ENCODE results near the gene FRY.

Gene FRY

GRCh38 chr13:32016631-32017030, 14.9 kb upstream of the FRY start:
- H3K9ac ChIP-seq (ENCODE audit: low read depth, low read length), result no peak overlapping the region
- no peak overlapping the region for H3K4me3 ChIP-seq (ENCODE audit: low read depth, low read length)
- no peaks in the 10 kb centered on the region for H3K9me3 ChIP-seq (ENCODE audit: control insufficient read depth, insufficient read depth, low read length)
- no peaks in the 10 kb centered on the region for H3K27me3 ChIP-seq (ENCODE audit: control insufficient read depth, insufficient read depth, low read length)
- H3K4me1 ChIP-seq (ENCODE audit: control insufficient read depth, insufficient read depth, low read length), result peaks cover 5% of the 10 kb centered on the region; the same call in 1 of the 2 replicates
- H3K27ac ChIP-seq (ENCODE audit: low read depth, low read length), result no peak overlapping the region
- no peaks in the 10 kb centered on the region for H3K36me3 ChIP-seq (ENCODE audit: control insufficient read depth, insufficient read depth, low read length)

GRCh38 chr13:32017474-32017873, 14.1 kb upstream of the FRY start:
- Histone ChIP-seq H3K9me3 (ENCODE audit: control insufficient read depth, insufficient read depth, low read length) (no peaks in the 10 kb centered on the region), H3K27ac (ENCODE audit: low read depth, low read length) (no peak overlapping the region), H3K4me1 (ENCODE audit: control insufficient read depth, insufficient read depth, low read length) (no peaks in the 10 kb centered on the region; the same call in 1 of the 2 replicates), H3K27me3 (ENCODE audit: control insufficient read depth, insufficient read depth, low read length) (no peaks in the 10 kb centered on the region), H3K9ac (ENCODE audit: low read depth, low read length) (no peak overlapping the region), H3K36me3 (ENCODE audit: control insufficient read depth, insufficient read depth, low read length) (no peaks in the 10 kb centered on the region), H3K4me3 (ENCODE audit: low read depth, low read length) (no peak overlapping the region)

GRCh38 chr13:32019612-32020233, 11.9 kb upstream of the FRY start:
- Histone ChIP-seq H3K9me3 (ENCODE audit: control insufficient read depth, insufficient read depth, low read length) (no peaks in the 10 kb centered on the region), H3K4me3 (ENCODE audit: low read depth, low read length) (no peak overlapping the region), H3K27me3 (ENCODE audit: control insufficient read depth, insufficient read depth, low read length) (no peaks in the 10 kb centered on the region), H3K36me3 (ENCODE audit: control insufficient read depth, insufficient read depth, low read length) (no peaks in the 10 kb centered on the region), H3K4me1 (ENCODE audit: control insufficient read depth, insufficient read depth, low read length) (no peaks in the 10 kb centered on the region; the same call in 1 of the 2 replicates), H3K27ac (ENCODE audit: low read depth, low read length) (no peak overlapping the region), H3K9ac (ENCODE audit: low read depth, low read length) (no peak overlapping the region)

DNA sequence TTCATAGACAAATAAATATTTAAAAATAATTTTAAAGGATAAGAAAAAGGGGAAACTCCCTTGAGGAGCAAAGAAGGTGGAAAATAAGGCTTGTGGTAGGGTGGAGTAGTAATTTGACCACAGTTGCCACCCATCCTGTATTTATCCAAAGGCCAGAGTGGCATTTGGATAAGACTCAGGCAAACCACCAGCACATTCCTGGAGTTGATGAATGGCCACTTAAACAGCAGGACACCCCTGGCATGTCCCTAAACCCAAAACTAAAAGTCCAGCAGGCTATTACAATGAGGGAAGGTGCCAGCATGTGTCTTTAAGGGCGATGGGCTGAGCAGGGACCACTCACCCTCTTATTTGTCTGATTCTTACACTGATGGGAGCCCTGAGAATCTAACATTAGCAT, 9.8 kb upstream of the FRY start:
- Histone ChIP-seq H3K4me1 (ENCODE audit: control insufficient read depth, insufficient read depth, low read length) (peaks cover 18% of the 10 kb centered on the region), H3K9me3 (ENCODE audit: control insufficient read depth, insufficient read depth, low read length) (no peaks in the 10 kb centered on the region), H3K27me3 (ENCODE audit: control insufficient read depth, insufficient read depth, low read length) (no peaks in the 10 kb centered on the region), H3K4me3 (ENCODE audit: low read depth, low read length) (no peak overlapping the region), H3K9ac (ENCODE audit: low read depth, low read length) (no peak overlapping the region), H3K36me3 (ENCODE audit: control insufficient read depth, insufficient read depth, low read length) (no peaks in the 10 kb centered on the region), H3K27ac (ENCODE audit: low read depth, low read length) (no peak overlapping the region)

DNA sequence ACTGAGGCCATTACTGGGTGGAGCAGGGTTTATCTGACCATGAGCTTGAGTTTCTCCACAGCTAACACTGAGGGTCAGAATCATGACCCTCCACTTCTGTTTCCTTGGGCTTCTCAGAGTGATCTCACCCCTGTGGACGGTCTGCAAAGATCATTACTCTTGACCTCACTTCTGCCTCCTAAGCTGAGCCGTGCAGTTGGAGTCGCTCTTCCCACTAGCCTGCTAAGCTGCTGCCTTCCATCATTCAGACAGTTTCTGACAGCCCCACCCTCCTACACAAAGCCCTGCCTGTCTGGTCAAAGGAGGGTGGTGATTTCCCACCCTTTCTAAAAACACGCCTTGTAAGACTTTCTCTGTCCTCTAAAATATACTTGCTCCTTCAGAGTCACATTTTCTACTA, 9.3 kb upstream of the FRY start:
- no peak overlapping the region for H3K9ac ChIP-seq (ENCODE audit: low read depth, low read length)
- no peak overlapping the region for H3K4me3 ChIP-seq (ENCODE audit: low read depth, low read length)
- H3K27ac ChIP-seq (ENCODE audit: low read depth, low read length), result no peak overlapping the region
- no peaks in the 10 kb centered on the region for H3K36me3 ChIP-seq (ENCODE audit: control insufficient read depth, insufficient read depth, low read length)
- no peaks in the 10 kb centered on the region for H3K9me3 ChIP-seq (ENCODE audit: control insufficient read depth, insufficient read depth, low read length)
- H3K4me1 ChIP-seq (ENCODE audit: control insufficient read depth, insufficient read depth, low read length), result peaks cover 18% of the 10 kb centered on the region
- no peaks in the 10 kb centered on the region for H3K27me3 ChIP-seq (ENCODE audit: control insufficient read depth, insufficient read depth, low read length)

- no peak overlapping the region for H3K27ac ChIP-seq (ENCODE audit: low read depth, low read length)
- no peaks in the 10 kb centered on the region for H3K9me3 ChIP-seq (ENCODE audit: control insufficient read depth, insufficient read depth, low read length)
- H3K27me3 ChIP-seq (ENCODE audit: control insufficient read depth, insufficient read depth, low read length), result no peaks in the 10 kb centered on the region
- no peak overlapping the region for H3K9ac ChIP-seq (ENCODE audit: low read depth, low read length)
- H3K36me3 ChIP-seq (ENCODE audit: control insufficient read depth, insufficient read depth, low read length), result no peaks in the 10 kb centered on the region
- no peak overlapping the region for H3K4me3 ChIP-seq (ENCODE audit: low read depth, low read length)
- peaks cover 18% of the 10 kb centered on the region for H3K4me1 ChIP-seq (ENCODE audit: control insufficient read depth, insufficient read depth, low read length)
Measured at GRCh38 chr13:32023096-32023495, 8.5 kb upstream of the FRY start.

DNA sequence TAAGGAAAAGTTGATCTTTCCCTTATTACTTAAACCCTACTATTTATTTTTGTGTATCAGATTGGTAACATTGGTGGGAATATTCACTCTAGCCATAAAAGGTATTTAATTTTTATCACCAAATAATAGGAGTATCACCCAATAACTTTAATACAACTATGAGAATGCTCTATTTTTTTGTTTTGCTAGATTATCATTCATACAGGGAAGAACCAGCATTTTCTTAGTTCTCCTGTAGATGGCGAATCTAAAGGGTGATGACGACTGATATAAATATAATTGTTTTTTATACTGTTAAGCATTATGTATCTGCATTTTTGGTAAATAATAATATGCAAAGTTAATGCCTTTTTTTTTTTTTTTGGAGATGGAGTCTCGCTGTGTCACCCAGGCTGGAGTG, 7.9 kb upstream of the FRY start:
- Histone ChIP-seq H3K27ac (ENCODE audit: low read depth, low read length) (no peak overlapping the region), H3K9ac (ENCODE audit: low read depth, low read length) (no peak overlapping the region), H3K27me3 (ENCODE audit: control insufficient read depth, insufficient read depth, low read length) (no peaks in the 10 kb centered on the region), H3K4me1 (ENCODE audit: control insufficient read depth, insufficient read depth, low read length) (peaks cover 23% of the 10 kb centered on the region), H3K9me3 (ENCODE audit: control insufficient read depth, insufficient read depth, low read length) (no peaks in the 10 kb centered on the region), H3K36me3 (ENCODE audit: control insufficient read depth, insufficient read depth, low read length) (no peaks in the 10 kb centered on the region), H3K4me3 (ENCODE audit: low read depth, low read length) (no peak overlapping the region)

DNA sequence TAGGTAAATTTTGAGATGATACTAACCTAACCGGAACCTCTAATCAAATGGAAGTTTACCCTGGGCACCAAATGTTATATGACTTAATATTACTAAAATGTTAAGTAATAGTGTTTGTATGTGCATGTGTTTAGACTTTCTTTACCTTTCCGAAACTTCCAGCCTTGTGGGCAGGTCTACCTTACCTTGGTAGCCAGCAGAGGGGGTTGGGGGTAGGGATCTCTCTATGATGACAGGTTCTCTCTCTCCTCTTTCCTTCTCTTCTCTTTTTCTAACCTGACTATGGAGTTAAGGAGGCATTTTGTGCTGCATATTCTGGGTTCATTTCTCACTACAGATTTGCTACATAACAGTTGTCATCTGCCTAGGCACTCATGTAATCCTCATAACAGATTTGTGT, 6.8 kb upstream of the FRY start:
- H3K4me1 ChIP-seq (ENCODE audit: control insufficient read depth, insufficient read depth, low read length), result peaks cover 30% of the 10 kb centered on the region
- H3K36me3 ChIP-seq (ENCODE audit: control insufficient read depth, insufficient read depth, low read length), result no peaks in the 10 kb centered on the region
- H3K9ac ChIP-seq (ENCODE audit: low read depth, low read length), result no peak overlapping the region

DNA sequence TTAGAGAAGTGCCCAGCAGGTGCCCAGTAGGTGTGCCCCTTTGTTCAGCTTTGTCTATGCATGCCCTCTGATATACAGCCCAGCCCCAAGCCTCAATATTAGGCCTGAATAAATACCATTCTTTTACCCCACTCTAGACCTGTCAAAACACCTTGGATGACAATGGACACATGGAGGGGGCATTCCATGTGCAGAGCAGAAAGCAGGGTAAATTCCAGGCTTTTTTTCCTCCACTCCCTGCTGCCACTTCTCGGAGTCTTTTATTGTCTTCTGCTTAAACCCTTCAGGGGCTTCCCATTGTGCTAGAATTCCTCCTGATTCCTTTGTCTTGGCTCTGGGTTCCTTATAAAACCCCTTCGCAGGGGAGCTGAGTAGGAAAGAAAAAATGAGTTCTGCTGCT, 5.8 kb upstream of the FRY start:
- Histone ChIP-seq H3K36me3 (ENCODE audit: control insufficient read depth, insufficient read depth, low read length) (no peaks in the 10 kb centered on the region), H3K4me1 (ENCODE audit: control insufficient read depth, insufficient read depth, low read length) (peaks cover 40% of the 10 kb centered on the region), H3K9ac (ENCODE audit: low read depth, low read length) (no peak overlapping the region), H3K4me3 (ENCODE audit: low read depth, low read length) (no peak overlapping the region), H3K27me3 (ENCODE audit: control insufficient read depth, insufficient read depth, low read length) (no peaks in the 10 kb centered on the region), H3K27ac (ENCODE audit: low read depth, low read length) (peak overlapping the region; percentile 77), H3K9me3 (ENCODE audit: control insufficient read depth, insufficient read depth, low read length) (no peaks in the 10 kb centered on the region)

More for the DNA sequence above, 6.8 kb upstream of the FRY start:
- Histone ChIP-seq H3K9me3 (ENCODE audit: control insufficient read depth, insufficient read depth, low read length) (no peaks in the 10 kb centered on the region), H3K4me3 (ENCODE audit: low read depth, low read length) (no peak overlapping the region), H3K27ac (ENCODE audit: low read depth, low read length) (no peak overlapping the region), H3K27me3 (ENCODE audit: control insufficient read depth, insufficient read depth, low read length) (no peaks in the 10 kb centered on the region)

GRCh38 chr13:32026623-32027022, 5.0 kb upstream of the FRY start:
- Histone ChIP-seq H3K36me3 (ENCODE audit: control insufficient read depth, insufficient read depth, low read length) (no peaks in the 10 kb centered on the region), H3K27ac (ENCODE audit: low read depth, low read length) (no peak overlapping the region), H3K4me3 (ENCODE audit: low read depth, low read length) (no peak overlapping the region), H3K27me3 (ENCODE audit: control insufficient read depth, insufficient read depth, low read length) (no peaks in the 10 kb centered on the region), H3K9me3 (ENCODE audit: control insufficient read depth, insufficient read depth, low read length) (no peaks in the 10 kb centered on the region), H3K4me1 (ENCODE audit: control insufficient read depth, insufficient read depth, low read length) (peaks cover 41% of the 10 kb centered on the region), H3K9ac (ENCODE audit: low read depth, low read length) (no peak overlapping the region)

- H3K4me1 ChIP-seq (ENCODE audit: control insufficient read depth, insufficient read depth, low read length), result peaks cover 50% of the 10 kb centered on the region
- H3K9ac ChIP-seq (ENCODE audit: low read depth, low read length), result no peak overlapping the region
Measured at GRCh38 chr13:32028711-32029110, 2.9 kb upstream of the FRY start.

More at GRCh38 chr13:32028711-32029110, 2.9 kb upstream of the FRY start:
- no peaks in the 10 kb centered on the region for H3K9me3 ChIP-seq (ENCODE audit: control insufficient read depth, insufficient read depth, low read length)
- H3K36me3 ChIP-seq (ENCODE audit: control insufficient read depth, insufficient read depth, low read length), result no peaks in the 10 kb centered on the region
- no peak overlapping the region for H3K4me3 ChIP-seq (ENCODE audit: low read depth, low read length)
- no peaks in the 10 kb centered on the region for H3K27me3 ChIP-seq (ENCODE audit: control insufficient read depth, insufficient read depth, low read length)
- H3K27ac ChIP-seq (ENCODE audit: low read depth, low read length), result peak overlapping the region; percentile 73

All from HUES48 (cell line).